ENCODE measurements around the gene KCNT1. TPM values are rescaled to one million over a fixed set of nuclear protein-coding genes. Genes with fewer than 3 reads are reported as not detected.

The KCNT1 gene
- total RNA-seq, 1 experiment from 2014 or later = 0.17 TPM

GRCh38 chr9:135745189-135745588 is 43.2 kb downstream of the KCNT1 start:
- Histone ChIP-seq H3K79me2 (ENCODE audit: insufficient read depth, low read length) (no peaks in the 10 kb centered on the region), H3K9me3 (ENCODE audit: control insufficient read depth in 1 of 2, insufficient read depth in 1 of 2, low read depth in 1 of 2, low read length in 2 of 2) (no peaks in the 10 kb centered on the region), H3K9me2 (ENCODE audit: insufficient read depth) (no peaks in the 10 kb centered on the region), H3K4me1 (ENCODE audit: control insufficient read depth in 1 of 2, insufficient read depth in 2 of 2, low read length in 2 of 2) (no peaks in the 10 kb centered on the region), H4K20me1 (ENCODE audit: insufficient read depth) (no peaks in the 10 kb centered on the region), H3K9ac (ENCODE audit: low read length) (no peak overlapping the region), H3K4me2 (ENCODE audit: low read length) (no peak overlapping the region), H3K27ac (ENCODE audit: low read depth, low read length) (no peak overlapping the region), H2AFZ (ENCODE audit: low read depth, low read length, poor library complexity, severe bottlenecking) (no peak overlapping the region), H3K4me3 (replicated peaks in 1 of 2; ENCODE audit: low read depth in 1 of 2, low read length in 2 of 2) (no peak overlapping the region), H3K36me3 (ENCODE audit: control insufficient read depth in 1 of 2, insufficient read depth in 2 of 2, low read length in 2 of 2) (no peaks in the 10 kb centered on the region), H3K27me3 (ENCODE audit: insufficient read depth, low read length) (no peaks in the 10 kb centered on the region)
- DNase-seq (ENCODE audit: low read depth, low spot score) (no peak), ATAC-seq (no peak)
- ChIA-PET CTCF (no interaction called here), POLR2A (no interaction called here), RAD21 (ENCODE audit: low non-redundant PET in 1 of 2, low total read pairs in 2 of 2, uncharacterized antibody in 2 of 2, unreplicated experiment in 2 of 2) (no interaction called here)
- intact Hi-C loops (cut with micrococcal nuclease) = no loop called here
- TF ChIP-seq JUND (IDR thresholded peaks at IDR 0.05) (no peak), MAX (IDR thresholded peaks at IDR 0.05) (no peak), REST (IDR thresholded peaks at IDR 0.05; ENCODE audit: low read depth) (no peak), ATF3 (IDR thresholded peaks at IDR 0.05) (no peak), SRF (IDR thresholded peaks at IDR 0.05; ENCODE audit: low read depth) (no peak), ZBTB33 (IDR thresholded peaks at IDR 0.05; ENCODE audit: extremely low read depth, insufficient replicate concordance, low read length) (no peak), ZFX (IDR thresholded peaks at IDR 0.05) (no peak), TCF7L2 (IDR thresholded peaks at IDR 0.05; ENCODE audit: borderline replicate concordance, extremely low read depth, insufficient read depth, insufficient read length) (no peak)
- no TSS peak for BruUV-seq (replicated peaks)

Data from HCT116 (cell line).